NAMALWA (cell line): ENCODE data around the gene AGGF1.
"Not testable (repeated sequence)": the region's sequence is repeated elsewhere in the genome, so short reads cannot be mapped to it uniquely, and the experiment has no call there.

Experiments used
- DNase-seq: peaks from one replicate; pipeline ENCODE4 v3.0.0-alpha.2; 2015; ENCODE audit warnings: low spot score

AGGF1 gene

DNA sequence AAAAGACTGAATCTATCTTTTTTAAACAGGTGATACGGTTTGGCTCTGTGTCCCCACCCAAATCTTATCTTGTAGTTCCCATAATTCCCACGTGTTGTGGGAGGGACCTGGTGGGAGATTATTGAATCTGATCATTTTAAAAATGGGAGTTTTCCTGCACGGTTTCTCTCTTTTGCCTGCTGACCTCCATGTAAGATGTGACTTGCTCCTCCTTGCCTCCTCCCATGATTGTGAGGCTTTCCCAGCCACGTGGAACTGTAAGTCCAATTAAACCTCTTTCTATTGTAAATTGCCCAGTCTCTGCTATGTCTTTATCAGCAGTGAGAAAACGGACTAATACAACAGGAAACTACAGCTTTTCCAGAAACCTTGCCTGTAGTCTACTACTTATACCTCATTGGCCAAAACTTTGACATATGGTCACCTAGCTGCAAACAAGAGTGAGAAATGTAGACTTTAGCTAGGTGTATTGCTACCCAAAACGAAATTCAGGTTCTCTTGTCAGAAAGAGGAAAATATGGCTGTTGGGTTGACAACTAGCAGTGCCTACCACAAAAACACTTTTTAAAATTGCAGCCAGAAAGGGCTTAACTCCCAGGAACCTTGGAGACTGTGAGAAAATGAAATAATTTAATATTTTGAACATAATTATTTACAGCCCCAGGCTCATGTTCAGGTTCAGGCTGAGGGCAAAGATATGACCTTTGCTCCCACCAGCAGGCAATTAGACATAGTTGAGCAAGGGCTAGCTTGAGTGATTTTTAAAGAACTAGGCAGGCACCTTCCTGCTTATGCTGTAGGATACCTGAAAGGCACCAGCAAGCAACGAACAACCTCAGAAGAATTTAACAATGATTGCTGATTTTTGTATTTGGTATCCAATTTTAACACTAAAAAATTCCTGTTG, 7.4 kb upstream of the AGGF1 start:
- no peak for DNase-seq

DNA sequence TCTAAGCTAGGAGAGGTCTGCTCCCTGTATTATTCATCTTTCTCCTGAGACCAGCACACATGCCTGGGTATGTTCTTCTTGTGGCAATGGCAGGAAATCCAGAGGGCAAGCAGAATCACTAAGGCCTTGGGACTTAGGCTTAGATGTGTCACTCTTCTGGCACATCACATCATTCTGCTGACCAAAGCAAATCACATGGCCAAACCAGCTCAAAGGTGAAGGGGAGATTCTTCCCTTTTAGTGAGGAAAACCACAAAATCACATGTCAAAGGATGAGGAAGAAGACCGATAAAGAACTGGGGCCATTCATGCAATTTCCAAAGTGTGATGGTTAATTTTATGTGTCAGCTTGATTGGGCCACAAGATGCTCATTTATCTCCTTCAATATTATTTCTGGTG, 5.7 kb upstream of the AGGF1 start:
- no peak for DNase-seq

DNA sequence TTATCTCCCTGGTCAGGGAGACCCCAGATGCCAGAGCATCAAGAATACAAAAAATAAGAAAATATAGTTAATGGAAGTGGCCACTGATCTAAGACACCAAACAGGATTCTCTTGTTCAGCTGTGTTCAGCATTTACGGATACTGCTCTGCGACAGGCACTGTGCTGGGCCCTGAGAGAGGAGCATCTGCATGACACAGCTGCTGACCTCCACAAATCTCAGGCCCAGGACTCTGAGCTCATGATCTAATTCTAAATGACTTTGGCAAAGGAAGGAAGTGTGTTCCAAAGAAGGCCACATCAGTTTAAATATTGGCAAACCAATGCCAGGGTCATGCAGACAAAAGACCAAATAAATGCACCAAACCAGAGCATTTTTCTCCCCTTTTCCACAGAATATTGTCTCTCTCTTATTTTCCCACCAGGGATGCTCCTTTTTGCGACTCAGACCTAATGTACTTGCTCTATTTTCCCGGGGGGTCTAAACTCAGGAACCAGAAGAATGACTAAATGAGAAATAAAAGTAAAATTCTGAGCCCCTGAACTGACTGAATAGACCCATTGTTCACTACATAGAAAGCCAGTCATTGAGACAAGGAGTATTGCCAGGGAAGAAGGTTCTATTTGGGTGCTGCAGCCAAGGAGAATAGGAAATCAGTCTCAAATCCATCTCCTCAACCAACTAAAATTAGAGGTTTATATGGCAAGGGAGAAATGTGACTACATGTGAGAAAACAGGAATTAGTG, 1.4 kb upstream of the AGGF1 start:
- no peak for DNase-seq

DNA sequence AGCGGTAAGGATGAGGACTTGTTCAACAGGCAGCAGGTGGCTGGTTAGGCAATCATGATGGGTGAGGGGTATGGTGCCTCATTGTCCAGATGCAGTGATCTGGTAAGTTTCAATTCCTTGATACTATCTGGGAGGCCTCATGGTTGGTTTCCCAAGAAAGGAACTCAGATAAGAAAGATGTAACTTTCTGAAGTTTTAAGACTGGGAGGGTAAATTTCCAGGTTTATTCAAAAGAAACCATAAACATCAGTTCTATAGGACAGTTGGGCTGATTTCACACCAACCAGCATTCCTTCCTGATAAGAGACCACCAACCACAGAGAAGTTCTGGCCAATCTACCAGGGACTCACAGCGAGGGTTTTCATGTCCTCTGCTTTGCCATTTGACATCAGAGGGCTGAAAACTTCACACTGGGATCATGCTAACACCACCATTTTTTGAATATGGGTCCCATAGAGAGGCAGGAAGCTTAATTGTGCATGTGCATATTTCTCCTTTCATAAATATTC, 773 bp upstream of the AGGF1 start:
- no peak for DNase-seq

DNA sequence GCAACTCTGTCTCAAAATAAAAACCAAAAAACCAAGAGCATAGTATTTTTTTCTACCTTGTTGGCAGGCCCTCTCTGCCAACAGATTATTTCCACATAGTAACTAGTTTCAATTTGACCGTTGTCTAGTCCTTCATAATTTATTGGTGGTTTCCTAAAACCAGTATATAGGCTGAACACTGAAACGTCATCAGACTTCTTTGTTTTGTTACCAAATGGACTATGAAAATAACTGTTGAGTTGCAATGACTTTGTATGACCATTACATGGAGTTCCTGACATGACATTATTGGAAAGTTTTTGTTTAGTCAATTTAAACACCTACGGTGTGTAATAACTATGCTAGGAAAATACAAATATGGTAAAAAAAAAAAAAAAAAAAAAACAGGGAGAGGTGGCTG, 1.7 kb downstream of the AGGF1 start:
- DNase-seq, result no peak

DNA sequence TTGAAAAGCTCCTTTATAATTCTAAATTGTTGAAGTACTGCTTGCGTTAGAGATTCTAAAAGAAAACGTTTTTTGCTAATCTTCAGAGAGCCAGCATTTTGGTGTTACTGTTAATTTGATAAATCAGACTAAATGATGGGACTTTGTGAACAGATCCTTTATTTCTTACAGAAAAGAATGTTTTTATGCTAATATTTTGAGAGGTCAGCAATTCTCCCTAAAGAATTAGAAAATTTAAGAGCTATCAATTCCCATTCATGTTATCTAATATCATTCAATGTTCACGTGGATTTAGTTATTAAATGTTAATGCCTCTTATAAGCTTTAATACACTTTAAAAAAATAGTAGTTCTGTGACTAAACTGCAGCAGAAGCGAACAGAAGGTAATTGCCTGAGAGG, 2.4 kb downstream of the AGGF1 start:
- DNase-seq, result no peak

DNA sequence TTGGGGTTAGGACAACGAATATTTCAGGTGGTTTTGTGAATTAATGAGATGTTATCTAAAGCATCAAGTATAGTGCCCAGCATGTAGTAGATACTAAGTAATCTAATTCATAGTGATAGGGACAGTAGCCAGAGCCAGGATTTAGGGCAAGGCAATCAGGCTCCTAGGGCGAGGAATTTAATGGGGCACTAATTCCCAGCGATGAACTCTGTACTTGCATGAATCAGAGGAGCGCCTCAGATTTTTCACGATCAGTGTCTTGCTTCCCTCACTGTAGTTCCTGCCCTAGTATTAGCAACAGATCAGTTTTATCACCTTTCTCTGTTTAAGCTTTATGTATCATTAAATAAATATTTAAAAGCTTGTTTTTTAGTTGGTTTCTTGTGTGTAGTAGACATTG, 3.1 kb downstream of the AGGF1 start:
- DNase-seq, result no peak

DNA sequence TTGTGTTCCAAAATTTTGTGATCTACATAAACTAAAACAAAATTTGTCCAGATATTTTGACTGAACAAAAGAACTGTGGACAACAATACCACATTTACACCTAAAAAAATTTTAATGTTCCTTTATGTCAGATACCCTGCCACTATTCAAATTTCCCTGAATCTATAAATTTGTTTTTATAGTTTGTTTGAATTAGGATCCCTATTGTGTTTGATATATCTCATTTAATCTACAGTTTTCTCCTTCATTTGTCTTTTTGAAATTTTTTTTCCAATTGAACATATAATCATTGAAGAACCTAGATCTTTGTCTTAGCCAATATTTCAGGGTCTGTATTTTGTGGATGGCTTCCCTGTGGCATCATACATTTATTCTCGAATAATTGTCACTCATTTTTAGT, 5.7 kb downstream of the AGGF1 start:
- no peak for DNase-seq

DNA sequence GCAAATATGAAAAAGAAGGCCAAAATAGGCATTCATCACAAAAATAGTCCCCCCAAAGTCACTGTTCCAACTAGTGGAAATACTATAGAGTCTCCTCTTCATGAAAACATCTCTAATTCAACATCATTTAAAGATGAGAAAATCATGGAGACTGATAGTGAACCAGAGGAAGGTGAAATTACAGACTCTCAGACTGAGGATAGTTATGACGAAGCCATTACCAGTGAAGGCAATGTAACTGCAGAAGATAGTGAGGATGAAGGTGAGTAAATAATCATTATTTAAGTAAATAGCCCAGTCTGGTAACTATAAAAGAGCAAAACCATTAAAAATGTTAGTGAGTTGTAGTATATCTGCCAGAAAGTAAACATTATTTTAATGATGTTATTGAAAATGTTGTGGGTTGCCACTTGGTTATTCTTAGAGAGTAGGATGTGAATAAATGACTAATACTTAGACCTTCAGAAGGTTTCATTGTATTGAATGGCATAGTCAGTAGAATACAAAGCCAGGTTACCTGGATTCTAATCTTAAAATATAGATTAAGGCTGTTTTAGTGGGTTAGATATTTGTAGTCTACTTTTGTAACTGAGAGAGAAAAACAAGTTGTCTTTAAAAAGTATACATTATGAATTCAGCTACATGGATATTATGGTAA, 16.3 kb downstream of the AGGF1 start:
- DNase-seq, result no peak

DNA sequence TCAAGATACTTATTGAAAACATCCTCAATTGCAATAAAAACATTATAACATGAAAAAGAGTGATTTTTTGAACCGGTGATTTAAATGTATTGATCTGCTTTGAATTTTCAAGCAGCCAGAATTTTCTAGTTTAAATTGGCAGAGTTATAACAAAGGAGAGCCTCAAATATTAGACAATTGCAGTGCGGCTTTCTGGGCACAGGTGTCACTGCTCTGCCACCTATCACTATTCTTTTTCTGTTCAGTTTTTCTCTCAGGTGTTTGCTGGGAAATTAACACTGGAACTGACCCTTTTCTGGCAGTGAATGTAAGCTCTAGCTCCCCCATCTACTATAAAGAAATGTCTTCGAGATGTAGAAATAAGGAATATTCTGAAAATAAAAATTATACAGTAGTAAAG, 33.8 kb downstream of the AGGF1 start:
- no peak for DNase-seq

DNA sequence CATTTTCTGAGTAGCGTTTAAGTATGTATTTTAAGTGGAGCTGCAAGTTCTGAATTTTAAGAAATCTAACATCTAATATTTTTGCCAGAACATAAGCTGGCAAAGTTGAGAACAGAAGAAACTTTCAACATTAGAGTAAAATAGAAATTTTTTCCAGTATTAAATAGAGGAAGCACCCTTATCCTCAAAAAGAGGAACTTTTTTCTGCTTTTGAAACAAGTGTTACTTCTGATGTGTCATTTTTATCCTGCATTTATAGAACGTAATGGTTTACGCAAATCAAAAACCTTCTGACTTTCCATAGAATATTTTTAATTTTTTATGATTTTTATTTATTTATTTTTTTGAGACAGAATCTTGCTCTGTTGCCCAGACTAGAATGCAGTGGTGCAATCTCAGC, 35.1 kb downstream of the AGGF1 start:
- DNase-seq, result no peak

DNA sequence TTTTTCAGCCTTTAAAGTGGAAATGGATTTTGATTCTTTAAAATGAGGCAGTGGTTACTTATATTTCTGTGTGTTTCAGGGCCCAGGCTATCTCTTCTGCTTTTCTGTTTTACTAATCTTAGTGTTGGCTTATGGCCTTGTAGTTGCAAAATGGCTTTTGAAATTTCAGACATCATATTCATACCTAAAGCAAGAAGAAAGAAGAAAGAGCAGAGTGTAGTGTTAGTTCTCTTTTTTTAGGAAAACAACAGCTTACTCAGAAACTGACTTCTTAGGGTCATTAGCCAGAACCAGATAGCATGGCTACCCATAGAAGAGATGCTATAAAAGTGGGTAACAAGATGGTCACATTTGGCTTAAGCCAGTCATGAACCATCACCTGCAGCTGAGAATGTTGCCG, 36.0 kb downstream of the AGGF1 start:
- DNase-seq, result no peak

DNA sequence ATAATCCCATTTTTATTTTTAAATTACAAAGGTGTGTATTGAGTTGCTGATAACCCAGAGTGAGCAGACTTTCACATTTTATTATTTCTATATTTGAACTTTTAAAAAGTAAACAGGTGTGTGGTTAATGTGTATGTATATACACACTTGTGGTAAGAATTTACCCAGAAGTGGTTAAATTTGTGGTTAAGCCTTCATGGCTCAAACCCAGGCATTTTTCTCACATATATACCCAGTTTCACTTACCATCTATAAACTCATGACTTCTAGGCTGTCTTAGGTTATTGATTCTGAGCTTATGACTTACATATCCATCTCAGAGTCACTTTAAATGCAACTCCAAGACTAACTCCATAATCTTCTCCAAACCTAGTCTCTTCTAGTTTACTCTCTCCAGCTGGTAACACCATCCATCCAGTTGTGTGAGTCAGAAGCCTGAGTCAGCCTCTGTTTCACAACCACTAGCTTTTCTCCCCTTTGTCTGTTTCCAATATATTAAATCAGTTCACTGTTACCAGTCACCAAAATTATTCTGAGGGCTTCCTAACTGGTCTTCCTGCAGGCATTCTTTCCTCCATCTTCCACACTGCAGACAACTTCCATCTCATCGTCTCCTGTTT, 36.7 kb downstream of the AGGF1 start:
- no peak for DNase-seq

DNA sequence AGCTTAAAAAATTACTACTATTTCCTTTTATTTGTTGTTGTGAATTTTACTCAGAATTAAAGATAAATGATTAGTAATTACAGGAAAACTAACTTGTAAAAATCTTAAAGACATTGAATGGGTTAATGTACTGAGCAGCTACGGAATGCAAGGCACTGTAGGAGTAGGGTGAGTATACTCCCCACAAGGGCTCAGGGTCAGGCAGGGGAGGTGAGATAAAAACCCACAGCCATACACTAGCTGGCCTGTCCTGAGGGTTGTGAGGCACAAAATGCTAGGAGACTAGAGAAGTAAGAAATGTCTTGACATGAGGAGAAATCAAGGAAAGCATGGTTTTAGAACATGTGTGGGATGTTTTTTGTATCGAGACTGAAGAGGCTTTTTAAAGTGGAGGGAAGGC, 43.5 kb downstream of the AGGF1 start:
- DNase-seq, result no peak

DNA sequence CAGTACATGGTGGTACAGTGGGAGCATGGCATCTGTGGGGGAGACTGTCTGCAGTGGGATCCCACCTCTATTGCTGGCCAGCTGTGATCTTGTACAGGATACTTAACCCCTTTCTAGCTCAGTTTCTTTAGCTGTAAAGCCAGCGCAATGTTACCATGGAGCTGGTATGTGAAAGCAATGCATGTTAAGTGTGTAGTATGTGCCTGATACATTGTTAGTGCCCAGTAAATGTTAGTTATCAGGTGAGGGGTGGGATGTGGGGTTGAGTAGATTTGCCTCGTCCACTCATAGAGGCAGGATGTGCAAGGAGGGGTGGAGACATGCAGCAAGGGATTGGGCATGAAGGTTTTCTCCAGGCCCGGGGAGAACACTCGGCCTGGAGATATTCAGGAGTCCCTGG, 44.5 kb downstream of the AGGF1 start:
- DNase-seq, result no peak

DNA sequence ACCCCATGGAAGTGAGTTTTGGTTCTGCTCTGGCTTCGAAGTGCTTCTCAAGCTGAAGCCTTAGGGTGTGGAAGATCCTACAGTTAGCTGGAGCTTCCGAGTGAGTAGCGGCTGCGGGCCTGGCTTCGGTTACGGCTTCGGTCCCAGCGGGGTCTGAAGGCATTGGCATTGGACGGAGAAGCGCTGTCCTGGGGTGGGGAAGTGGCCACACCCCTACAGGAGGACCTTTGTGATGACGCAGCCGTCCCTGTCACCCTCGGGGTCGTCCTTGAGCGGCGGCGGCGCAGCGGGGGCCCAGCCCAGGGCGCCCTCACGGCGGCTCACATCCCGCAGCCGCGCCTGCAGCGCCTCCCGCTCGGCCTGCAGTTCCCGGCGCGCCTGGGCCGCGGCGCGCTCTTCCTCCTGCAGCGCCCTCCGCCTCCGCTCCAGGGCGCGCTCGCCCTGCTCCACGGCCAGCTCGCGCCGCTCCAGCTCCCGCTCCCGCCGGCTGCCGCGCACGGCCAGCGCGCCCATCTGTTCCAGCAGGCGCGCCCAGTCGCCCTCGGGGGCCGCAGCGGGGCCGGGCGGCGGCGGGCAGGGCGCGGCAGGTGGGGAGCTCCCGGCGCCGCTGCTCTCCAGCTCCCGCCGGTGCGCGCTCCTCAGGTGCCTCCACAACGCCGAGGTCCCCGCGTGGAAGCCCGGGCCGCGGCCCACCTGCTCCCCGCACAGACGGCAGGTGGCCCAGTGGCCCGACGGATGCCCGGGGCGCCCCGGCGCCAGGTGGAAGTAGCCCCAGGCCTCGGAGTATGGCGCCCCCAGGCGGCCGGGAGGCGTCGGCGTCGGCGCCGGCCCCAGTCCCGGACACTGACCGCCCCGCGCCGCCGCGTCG, 47.0 kb downstream of the AGGF1 start:
- DNase-seq, result no peak

DNA sequence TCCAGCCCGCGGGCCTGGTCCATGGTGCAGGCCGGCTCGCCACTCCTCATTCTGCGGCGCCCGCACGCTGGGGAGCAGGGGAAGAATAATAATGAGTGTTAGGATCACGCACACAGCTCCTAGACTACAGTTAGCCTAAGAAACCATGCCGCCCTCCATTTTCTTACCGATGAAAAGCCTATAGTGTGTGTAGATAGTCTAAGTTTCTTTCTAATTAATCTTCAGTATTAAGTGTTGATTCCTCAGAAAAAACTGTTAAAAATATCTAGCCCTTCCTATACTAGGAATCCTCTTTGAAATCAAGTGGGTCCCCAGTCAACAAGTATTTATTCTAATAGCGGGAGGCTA, 47.6 kb downstream of the AGGF1 start:
- DNase-seq, result no peak

DNA sequence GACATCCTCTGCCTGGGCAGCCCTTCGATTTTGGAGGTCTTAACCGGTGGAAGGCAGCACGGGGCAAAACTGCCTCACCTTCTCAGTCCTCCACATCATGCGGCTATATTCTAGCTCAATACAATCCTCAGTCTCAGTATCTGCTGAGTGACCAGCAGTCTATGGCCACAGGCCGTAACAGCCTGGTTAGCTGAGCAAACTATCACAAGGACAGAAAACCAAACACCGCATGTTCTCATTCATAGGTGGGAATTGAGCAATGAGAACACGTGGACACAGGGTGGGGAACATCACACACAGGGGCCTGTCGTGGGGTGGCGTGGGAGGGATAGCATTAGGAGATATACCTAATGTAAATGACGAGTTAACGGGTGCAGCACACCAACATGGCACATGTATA, 50.3 kb downstream of the AGGF1 start:
- DNase-seq, result not testable (repeated sequence)

DNA sequence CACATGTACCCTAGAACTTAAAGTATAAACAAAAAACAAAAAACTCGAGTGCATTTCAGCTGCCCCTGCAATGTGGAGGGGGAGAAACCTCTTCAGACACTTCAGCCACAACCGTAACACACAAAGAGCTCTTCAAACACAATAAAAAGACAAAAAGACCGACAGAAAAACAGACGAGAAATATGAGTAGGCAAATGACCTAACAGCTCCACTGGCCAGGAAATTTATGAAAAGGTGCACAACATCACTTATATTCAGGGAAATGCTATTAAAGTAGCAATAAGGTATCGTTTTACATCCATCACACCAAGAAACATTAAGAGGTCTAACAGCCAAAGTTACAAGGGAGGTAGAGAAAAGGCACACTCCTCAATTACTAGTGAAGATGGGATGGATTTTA, 50.7 kb downstream of the AGGF1 start:
- DNase-seq, result no peak

DNA sequence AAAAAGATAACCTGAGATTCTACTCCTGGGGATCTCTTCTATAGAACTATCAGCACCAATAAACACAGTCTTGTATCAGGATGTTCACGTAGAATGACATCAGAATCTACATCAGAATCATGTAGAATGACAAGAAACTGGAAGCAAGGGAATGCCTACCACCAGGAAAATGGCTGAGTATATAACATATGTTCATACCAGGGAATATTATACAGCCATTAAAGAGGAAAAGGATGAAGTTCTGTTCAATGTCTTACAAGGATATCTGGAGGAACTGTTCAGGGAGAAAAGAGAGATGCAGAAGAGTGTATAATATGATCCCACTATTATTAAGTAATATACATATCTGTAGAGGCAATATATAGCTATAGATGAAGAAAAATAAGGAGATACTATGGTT, 52.1 kb downstream of the AGGF1 start:
- no peak for DNase-seq

DNA sequence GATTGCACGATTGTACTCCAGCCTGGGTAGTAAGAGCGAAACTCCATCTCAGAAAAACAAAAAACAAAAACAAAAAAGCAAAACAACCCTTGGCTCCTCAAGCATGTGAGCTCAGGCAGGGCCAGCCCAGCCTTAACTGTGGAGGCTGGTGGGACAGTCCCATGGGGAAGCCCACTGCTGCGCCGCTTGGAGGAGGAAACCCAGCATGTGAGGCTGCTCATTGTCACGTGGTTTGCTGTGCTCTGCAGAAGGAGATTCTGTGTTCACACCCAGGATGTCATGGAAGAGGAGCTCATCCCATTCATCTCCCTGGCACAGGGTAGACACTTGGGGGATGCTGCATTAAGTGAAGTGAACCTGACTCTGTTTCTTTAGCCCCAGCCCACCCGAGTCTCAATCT, 52.9 kb downstream of the AGGF1 start:
- DNase-seq, result no peak

DNA sequence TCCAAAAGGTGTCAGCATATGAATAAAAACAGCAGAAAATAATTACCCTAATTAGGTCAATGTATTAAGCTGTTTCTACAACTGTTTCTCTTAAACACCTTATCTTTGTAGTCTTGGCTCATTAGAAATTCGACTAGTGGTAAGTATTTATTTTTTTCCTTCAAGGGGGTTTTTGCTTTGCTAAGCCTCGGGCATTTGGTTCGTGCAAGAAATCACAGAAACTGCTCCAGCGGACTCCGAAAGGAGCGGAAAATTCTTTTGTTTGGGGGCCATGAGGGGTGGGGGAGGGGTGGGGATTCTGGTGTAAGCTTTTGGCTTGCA, 56.1 kb downstream of the AGGF1 start:
- DNase-seq, result no peak
